Nephron (organoid): ENCODE measurements around the gene COX4I2.

Source experiments
- H3K27ac Mint-ChIP-seq, 3 experiments: 2 replicates each; pipeline ENCODE4 v1.8.0; 2020; ENCODE audit warnings: mixed read lengths in 3 of 3, mild to moderate bottlenecking in 2 of 3, moderate library complexity in 1 of 3
- H3K27me3 Mint-ChIP-seq: 2 replicates; pipeline ENCODE4 v1.8.0; 2021; ENCODE audit warnings: low read depth, mild to moderate bottlenecking, moderate library complexity, mixed read lengths
- H3K36me3 Mint-ChIP-seq: 2 replicates; pipeline ENCODE4 v1.8.0; 2020; ENCODE audit warnings: low read depth, mixed read lengths
- H3K4me1 Mint-ChIP-seq: 2 replicates; pipeline ENCODE4 v1.8.0; 2020; ENCODE audit warnings: mixed read lengths
- H3K4me3 Mint-ChIP-seq, 3 experiments: 2 replicates each; pipeline ENCODE4 v1.8.0; 2020; ENCODE audit warnings: mild to moderate bottlenecking in 3 of 3, mixed read lengths in 3 of 3, moderate library complexity in 2 of 3
- H3K9me3 Mint-ChIP-seq: 2 replicates; pipeline ENCODE4 v1.8.0; 2020; ENCODE audit warnings: mixed read lengths
- TF ChIP-seq, protein P1 (sequence below), 3 experiments: fragments of 200-600 bp; sonication (generic); IDR thresholded peaks; one replicate each; pipeline ENCODE4 v1.5.0; 2021; ENCODE audit warnings: antibody characterized with exemption in 3 of 3; ENCODE audit not compliant: unreplicated experiment in 3 of 3

The COX4I2 gene

DNA sequence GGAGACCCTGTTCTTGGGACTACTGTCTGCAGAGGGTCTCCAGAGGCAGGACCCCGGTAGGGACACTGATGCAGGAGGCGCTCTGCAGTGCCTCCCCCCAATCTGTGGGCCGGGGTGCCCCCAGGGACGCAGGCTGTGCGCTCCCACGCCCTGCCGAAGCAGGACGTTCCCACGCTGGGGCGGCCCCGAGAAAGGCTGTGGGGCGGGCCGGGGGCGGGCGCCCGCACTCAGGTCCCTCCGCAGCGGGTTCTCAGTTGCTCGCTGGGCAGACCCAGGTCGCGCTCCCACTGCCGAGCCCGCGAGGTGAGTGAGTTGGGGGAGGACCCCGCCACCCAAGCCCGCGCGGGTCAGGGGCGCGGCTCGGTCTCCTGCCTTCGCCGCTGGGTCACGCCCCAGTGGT is at the start of gene COX4I2:
COX4I2 (plus strand) TSS at position 253 of the 400 bp plus-strand sequence. CDS start 1,106 bp downstream, outside the sequence.
- Mint-ChIP-seq H3K9me3 (no peaks in the 10 kb centered on the region), H3K4me1 (no peaks in the 10 kb centered on the region), H3K27ac (no peak within 1 kb of the TSS), H3K4me3 (no peak within 1 kb of the TSS), H3K36me3 (no peaks in the 10 kb centered on the region), H3K27me3 (peaks cover 8% of the 10 kb centered on the region)
- TF ChIP-seq, protein P1, sequence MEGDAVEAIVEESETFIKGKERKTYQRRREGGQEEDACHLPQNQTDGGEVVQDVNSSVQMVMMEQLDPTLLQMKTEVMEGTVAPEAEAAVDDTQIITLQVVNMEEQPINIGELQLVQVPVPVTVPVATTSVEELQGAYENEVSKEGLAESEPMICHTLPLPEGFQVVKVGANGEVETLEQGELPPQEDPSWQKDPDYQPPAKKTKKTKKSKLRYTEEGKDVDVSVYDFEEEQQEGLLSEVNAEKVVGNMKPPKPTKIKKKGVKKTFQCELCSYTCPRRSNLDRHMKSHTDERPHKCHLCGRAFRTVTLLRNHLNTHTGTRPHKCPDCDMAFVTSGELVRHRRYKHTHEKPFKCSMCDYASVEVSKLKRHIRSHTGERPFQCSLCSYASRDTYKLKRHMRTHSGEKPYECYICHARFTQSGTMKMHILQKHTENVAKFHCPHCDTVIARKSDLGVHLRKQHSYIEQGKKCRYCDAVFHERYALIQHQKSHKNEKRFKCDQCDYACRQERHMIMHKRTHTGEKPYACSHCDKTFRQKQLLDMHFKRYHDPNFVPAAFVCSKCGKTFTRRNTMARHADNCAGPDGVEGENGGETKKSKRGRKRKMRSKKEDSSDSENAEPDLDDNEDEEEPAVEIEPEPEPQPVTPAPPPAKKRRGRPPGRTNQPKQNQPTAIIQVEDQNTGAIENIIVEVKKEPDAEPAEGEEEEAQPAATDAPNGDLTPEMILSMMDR (IDR thresholded peaks at IDR 0.05; ENCODE audit: unreplicated experiment in 3 of 3) = no peak

DNA sequence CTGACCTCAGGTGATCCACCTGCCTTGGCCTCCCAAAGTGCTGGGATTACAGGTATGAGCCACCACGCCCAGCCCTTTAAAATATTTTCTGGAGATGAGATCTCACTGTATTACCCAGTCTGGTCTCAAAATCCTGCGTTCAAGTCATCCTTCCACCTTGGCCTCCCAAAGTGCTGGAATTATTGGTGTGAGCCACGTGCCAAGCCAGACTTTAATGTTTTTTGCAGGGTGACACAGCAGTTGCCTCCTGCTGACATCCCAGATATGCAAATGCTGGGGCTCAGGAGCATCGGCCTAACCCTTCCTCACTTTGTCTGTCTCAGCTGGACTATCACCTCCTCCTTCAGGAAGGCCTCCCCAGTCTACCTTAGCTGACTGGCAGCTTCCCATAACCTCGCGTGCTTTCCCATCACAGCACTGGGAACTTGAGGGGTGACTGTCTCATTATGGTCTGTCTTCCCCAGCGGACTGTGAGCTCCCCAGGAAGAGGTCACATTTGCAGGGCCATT is 46.9 kb upstream of the COX4I2 start:
- peak overlapping the region in 1 of 3 experiments; percentile 48 for H3K27ac Mint-ChIP-seq
- H3K36me3 Mint-ChIP-seq = no peaks in the 10 kb centered on the region
- H3K9me3 Mint-ChIP-seq = no peaks in the 10 kb centered on the region

DNA sequence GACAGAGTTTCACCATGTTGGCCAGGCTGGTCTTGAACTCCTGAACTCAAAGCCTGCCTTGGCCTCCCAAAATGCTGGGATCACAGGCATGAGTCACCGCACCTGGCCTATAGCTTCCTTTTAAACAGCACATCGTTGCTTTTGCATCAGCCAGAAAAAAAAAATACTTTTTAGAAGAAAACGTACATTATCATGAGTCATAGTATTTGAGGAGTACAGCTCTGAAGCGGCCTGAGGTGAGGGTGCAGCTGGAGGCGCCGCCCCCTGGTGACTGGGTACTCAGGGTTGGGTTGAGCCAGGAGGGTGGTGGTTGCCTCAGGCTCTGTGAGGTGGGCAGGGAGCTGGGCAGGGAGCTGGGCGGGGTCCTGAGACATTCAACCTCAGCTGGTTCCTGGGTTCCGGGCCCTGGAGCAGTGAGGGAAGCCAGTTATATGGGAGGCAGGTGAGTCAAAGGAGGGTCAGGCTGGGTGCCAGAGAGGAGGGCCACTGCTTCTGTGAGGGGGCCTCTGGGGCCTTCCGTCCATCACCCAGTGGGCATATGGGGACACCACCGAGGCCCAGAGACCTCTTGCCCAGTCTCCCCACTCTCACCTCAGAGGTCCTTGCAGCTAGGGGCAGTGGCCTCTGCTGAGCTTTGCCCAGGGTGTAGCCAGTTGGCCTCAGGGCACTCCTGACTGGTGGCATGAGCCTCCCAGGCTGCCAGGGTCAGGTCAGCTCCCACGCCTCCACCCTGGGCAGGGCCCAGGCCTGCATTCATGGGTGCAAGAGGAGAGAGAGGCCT is 44.3 kb upstream of the COX4I2 start:
- peaks cover 17% of the 10 kb centered on the region for H3K4me1 Mint-ChIP-seq
- no peaks in the 10 kb centered on the region for H3K36me3 Mint-ChIP-seq
- H3K27ac Mint-ChIP-seq = peak overlapping the region; percentile 37 to 95 (median 86)
- H3K4me3 Mint-ChIP-seq = no peak overlapping the region
- TF ChIP-seq, protein P1 (IDR thresholded peaks at IDR 0.05; ENCODE audit: unreplicated experiment in 3 of 3) = no peak
- H3K9me3 Mint-ChIP-seq = no peaks in the 10 kb centered on the region
- H3K27me3 Mint-ChIP-seq = no peaks in the 10 kb centered on the region

More for the DNA sequence above, 46.9 kb upstream of the COX4I2 start:
- H3K27me3 Mint-ChIP-seq = no peaks in the 10 kb centered on the region
- H3K4me3 Mint-ChIP-seq = no peak overlapping the region
- H3K4me1 Mint-ChIP-seq = peaks cover 17% of the 10 kb centered on the region
- TF ChIP-seq, protein P1 (IDR thresholded peaks at IDR 0.05; ENCODE audit: unreplicated experiment in 3 of 3) = no peak

DNA sequence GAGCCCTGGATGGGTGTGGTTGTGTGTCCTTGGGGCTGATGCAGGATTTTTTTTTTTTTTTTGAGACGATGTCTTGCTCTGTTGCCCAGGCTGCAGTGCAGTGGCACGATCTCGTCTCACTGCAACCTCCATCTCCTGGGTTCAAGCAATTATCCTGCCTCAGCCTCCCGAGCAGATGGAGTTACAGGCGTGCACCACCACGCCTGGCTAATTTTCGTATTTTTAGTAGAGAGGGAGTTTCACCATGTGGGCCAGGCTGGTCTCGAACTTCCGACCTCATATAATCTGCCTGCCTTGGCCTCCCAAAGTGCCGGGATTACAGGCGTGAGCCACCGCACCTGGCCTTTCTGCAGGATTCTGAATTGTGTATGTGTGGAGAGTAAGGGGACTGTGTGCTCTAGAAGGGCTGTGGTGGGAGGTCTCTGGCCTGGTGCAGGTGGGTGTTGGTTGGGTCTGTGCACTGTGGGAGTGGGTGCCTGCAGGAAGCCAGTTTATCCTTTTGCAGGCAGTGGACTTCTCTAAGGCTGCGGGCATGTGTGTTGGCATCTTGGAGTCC is 43.6 kb upstream of the COX4I2 start:
- Mint-ChIP-seq H3K36me3 (no peaks in the 10 kb centered on the region), H3K4me3 (no peak overlapping the region), H3K27ac (peak overlapping the region; percentile 86 to 96 (median 95)), H3K4me1 (peaks cover 16% of the 10 kb centered on the region), H3K27me3 (no peaks in the 10 kb centered on the region), H3K9me3 (no peaks in the 10 kb centered on the region)
- TF ChIP-seq, protein P1 (IDR thresholded peaks at IDR 0.05; ENCODE audit: unreplicated experiment in 3 of 3) = no peak

DNA sequence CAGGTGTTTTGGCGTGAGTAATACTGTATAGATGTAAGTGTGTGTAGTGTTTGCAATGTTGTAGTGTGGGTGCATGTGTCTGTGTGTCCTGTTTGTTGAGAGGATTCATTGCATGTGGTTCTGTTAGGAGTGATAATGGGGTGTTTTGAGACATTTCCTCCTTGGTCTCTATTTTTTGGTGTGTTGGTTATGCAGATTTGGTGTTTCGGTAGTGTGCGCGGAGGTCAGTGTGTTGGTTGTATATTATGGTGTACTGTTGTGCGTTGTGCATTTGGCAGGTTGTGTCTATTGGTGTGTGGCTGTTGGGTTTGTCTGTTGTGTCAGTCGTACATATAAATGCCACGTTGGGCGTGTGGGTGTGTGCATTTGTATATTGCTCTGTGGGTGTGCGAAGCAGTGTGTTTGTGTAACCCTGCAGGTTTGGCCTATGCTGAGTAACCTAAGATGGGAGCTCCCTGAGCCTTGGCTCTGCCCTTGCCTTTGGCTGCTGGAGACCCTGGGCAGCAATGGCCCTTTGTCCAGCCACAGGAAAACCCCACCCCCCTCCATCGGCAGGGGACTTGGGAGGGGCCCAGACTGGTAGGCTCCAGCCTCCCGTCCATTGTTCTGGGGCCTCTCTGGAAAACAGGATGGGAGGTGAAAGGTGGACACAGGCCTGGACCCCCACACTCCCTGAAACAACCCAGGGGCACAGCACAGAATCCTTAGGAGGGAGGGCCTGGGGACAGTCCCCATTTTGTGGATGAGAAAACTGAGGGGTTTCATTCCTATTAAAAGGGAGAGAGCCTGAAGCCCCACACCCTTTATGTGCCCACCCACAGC is 42.9 kb upstream of the COX4I2 start:
- Mint-ChIP-seq H3K27ac (peak overlapping the region; percentile 86 to 96 (median 95)), H3K36me3 (no peaks in the 10 kb centered on the region), H3K27me3 (no peaks in the 10 kb centered on the region), H3K9me3 (no peaks in the 10 kb centered on the region), H3K4me3 (peak overlapping the region in 1 of 3 experiments; percentile 30), H3K4me1 (peaks cover 16% of the 10 kb centered on the region)
- TF ChIP-seq, protein P1 (IDR thresholded peaks at IDR 0.05; ENCODE audit: unreplicated experiment in 3 of 3) = no peak
